G401.6 (cell line): ENCODE measurements around the gene SASH3.
A peak's percentile ranks its signal among the peaks of the same experiment; 100 is the strongest.

Experiments used
- FAIRE-seq: peaks from 2 replicates; lab custom pipeline; 2012; peaks lifted over from hg19 to GRCh38; lab: Jason Lieb, UNC

The SASH3 gene

GRCh38 chrX:129813662-129814368 lies 34.1 kb downstream of the SASH3 start:
- FAIRE-seq = no peak

GRCh38 chrX:129818123-129818522 lies 38.4 kb downstream of the SASH3 start:
- FAIRE-seq = no peak

GRCh38 chrX:129823115-129823514 lies 43.4 kb downstream of the SASH3 start:
- peak; percentile 85 for FAIRE-seq

GRCh38 chrX:129823522-129823921 lies 43.8 kb downstream of the SASH3 start:
- no peak for FAIRE-seq

- no peak for FAIRE-seq
These were observed 44.9 kb downstream of the SASH3 start for GRCh38 chrX:129824620-129825019.

- FAIRE-seq = no peak
These were observed 46.2 kb downstream of the SASH3 start for GRCh38 chrX:129825746-129826505.

- FAIRE-seq = no peak
These were observed 50.7 kb downstream of the SASH3 start for GRCh38 chrX:129830494-129830893.

- no peak for FAIRE-seq
These were observed 51.5 kb downstream of the SASH3 start for GRCh38 chrX:129831091-129831885.

- no peak for FAIRE-seq
These were observed 53.6 kb downstream of the SASH3 start for GRCh38 chrX:129833153-129833990.

GRCh38 chrX:129836827-129837226 lies 57.1 kb downstream of the SASH3 start:
- no peak for FAIRE-seq

- no peak for FAIRE-seq
These were observed 60.6 kb downstream of the SASH3 start for GRCh38 chrX:129840344-129840743.

GRCh38 chrX:129842510-129843208 lies 62.9 kb downstream of the SASH3 start:
- FAIRE-seq = no peak

- FAIRE-seq = no peak
These were observed 63.4 kb downstream of the SASH3 start for GRCh38 chrX:129843209-129843458.

GRCh38 chrX:129843459-129844306 lies 63.9 kb downstream of the SASH3 start, which contains the start of gene ZDHHC9:
TSS of gene ZDHHC9 (minus strand) at chrX:129843886. CDS start at chrX:129841945, 1,941 bp downstream.
- peak; percentile 91 for FAIRE-seq
